Measurements from ENCODE around the gene ACTN4.

- TF ChIP-seq POLR2A (IDR thresholded peaks at IDR 0.05; ENCODE audit: low read depth, low read length), result no peak
- no peak for TF ChIP-seq POLR2AphosphoS5 (IDR thresholded peaks at IDR 0.05; ENCODE audit: low read depth, low read length)
These were observed 34.9 kb downstream of the ACTN4 start for GRCh38 chr19:38682195-38682867.

Data from GM12892 (cell line).